GM21381 (cell line): ENCODE results near the gene ZNF830.
"Not testable (repeated sequence)": the region's sequence is repeated elsewhere in the genome, so short reads cannot be mapped to it uniquely, and the experiment has no call there.

Experiments
- ATAC-seq: cut with Tn5 transposase; IDR thresholded peaks from one replicate; pipeline ENCODE4 v1.9.1; 2021; ENCODE audit warnings: mild to moderate bottlenecking, moderate library complexity; ENCODE audit not compliant: unreplicated experiment

The ZNF830 gene

GRCh38 chr17:34990921-34991365 is 29.6 kb downstream of the ZNF830 start:
- ATAC-seq: no peak

- ATAC-seq: no peak
Measured at GRCh38 chr17:34991606-34992005, 30.3 kb downstream of the ZNF830 start.

- no peak for ATAC-seq
Measured at GRCh38 chr17:34993031-34993430, 31.7 kb downstream of the ZNF830 start.

GRCh38 chr17:34996422-34997285 is 35.3 kb downstream of the ZNF830 start:
- no peak for ATAC-seq

GRCh38 chr17:34997355-34997862 is 36.1 kb downstream of the ZNF830 start:
- no peak for ATAC-seq

GRCh38 chr17:34998205-34998604 is 36.9 kb downstream of the ZNF830 start:
- no peak for ATAC-seq

GRCh38 chr17:34999456-34999855 is 38.1 kb downstream of the ZNF830 start:
- ATAC-seq: no peak

GRCh38 chr17:35000965-35001364 is 39.6 kb downstream of the ZNF830 start:
- ATAC-seq: not testable (repeated sequence)

- ATAC-seq: no peak
Measured at GRCh38 chr17:35001549-35001948, 40.2 kb downstream of the ZNF830 start.

GRCh38 chr17:35002876-35003551 is 41.7 kb downstream of the ZNF830 start:
- ATAC-seq: no peak

- ATAC-seq: no peak
Measured at GRCh38 chr17:35003778-35004177, 42.4 kb downstream of the ZNF830 start.

- ATAC-seq: no peak
Measured at GRCh38 chr17:35006345-35006744, 45.0 kb downstream of the ZNF830 start.

- ATAC-seq: no peak
Measured at GRCh38 chr17:35006961-35007360, 45.6 kb downstream of the ZNF830 start.

- no peak for ATAC-seq
Measured at GRCh38 chr17:35010093-35010492, 48.8 kb downstream of the ZNF830 start.

GRCh38 chr17:35011671-35012216 is 50.4 kb downstream of the ZNF830 start:
- ATAC-seq: no peak
